WTC11 (cell line): ENCODE results near the gene NWD2. TPM values are rescaled to one million over a fixed set of nuclear protein-coding genes. Genes with fewer than 3 reads are reported as not detected.

Experiments used
- ATAC-seq: fragments of 200-7000 bp; cut with Tn5 transposase; 2 replicates; pipeline ENCODE4 v1.10.0; 2021; ENCODE audit warnings: mild to moderate bottlenecking, moderate library complexity
- CTCF ChIA-PET: fragments of 300-600 bp; sonication (Branson Sonifier 250); formaldehyde crosslinking; loops from one replicate; lab custom pipeline; 2021; ENCODE audit warnings: antibody characterized with exemption; lab: Charles Lee
- POLR2A ChIA-PET: fragments of 350-600 bp; sonication (Branson Sonifier 250); formaldehyde crosslinking; loops from one replicate; lab custom pipeline; 2021; ENCODE audit warnings: antibody characterized with exemption; lab: Charles Lee
- DNase-seq: peaks from one replicate; pipeline ENCODE4 v3.0.0; 2021; ENCODE audit warnings: low spot score
- H3K27ac Mint-ChIP-seq: 2 replicates; pipeline ENCODE4 v1.8.0; 2021; ENCODE audit warnings: mixed read lengths
- H3K27me3 Mint-ChIP-seq: 2 replicates; pipeline ENCODE4 v1.8.0; 2021; ENCODE audit warnings: low read depth, mild to moderate bottlenecking, moderate library complexity, mixed read lengths
- H3K36me3 Mint-ChIP-seq: 2 replicates; pipeline ENCODE4 v1.8.0; 2021; ENCODE audit warnings: mixed read lengths
- H3K4me1 Mint-ChIP-seq: 2 replicates; pipeline ENCODE4 v1.8.0; 2022; ENCODE audit warnings: mixed read lengths
- H3K4me3 Mint-ChIP-seq: 2 replicates; pipeline ENCODE4 v1.8.0; 2021; ENCODE audit warnings: mild to moderate bottlenecking, moderate library complexity, mixed read lengths
- H3K9me3 Mint-ChIP-seq: 2 replicates; pipeline ENCODE4 v1.8.0; 2021; ENCODE audit warnings: mixed read lengths
- ATF1 ChIP-seq: sonication (generic); formaldehyde crosslinking; IDR thresholded peaks from 2 replicates; pipeline ENCODE4 v1.8.1; 2023; ENCODE audit warnings: mild to moderate bottlenecking, moderate library complexity, missing genetic modification reagents
- ETV6 ChIP-seq: sonication (generic); formaldehyde crosslinking; IDR thresholded peaks from 2 replicates; pipeline ENCODE4 v1.8.1; 2022; ENCODE audit warnings: mild to moderate bottlenecking, missing genetic modification reagents
- IRF2 ChIP-seq: sonication (generic); formaldehyde crosslinking; IDR thresholded peaks from 2 replicates; pipeline ENCODE4 v1.8.0; 2022; ENCODE audit warnings: low read depth, missing genetic modification reagents, borderline replicate concordance
- JUN ChIP-seq: sonication (generic); formaldehyde crosslinking; IDR thresholded peaks from 2 replicates; pipeline ENCODE4 v1.8.0; 2023; ENCODE audit warnings: mild to moderate bottlenecking, missing genetic modification reagents
- NR2C2 ChIP-seq: sonication (generic); formaldehyde crosslinking; IDR thresholded peaks from 2 replicates; pipeline ENCODE4 v1.8.0; 2022; ENCODE audit warnings: mild to moderate bottlenecking, missing genetic modification reagents
- SMAD4 ChIP-seq: sonication (generic); formaldehyde crosslinking; IDR thresholded peaks from 2 replicates; pipeline ENCODE4 v1.8.0; 2022; ENCODE audit warnings: mild to moderate bottlenecking, missing genetic modification reagents
- TCF7 ChIP-seq: sonication (generic); formaldehyde crosslinking; IDR thresholded peaks from 2 replicates; pipeline ENCODE4 v1.8.0; 2022; ENCODE audit warnings: mild to moderate bottlenecking, low read depth, missing genetic modification reagents, moderate library complexity
- ZNF416 ChIP-seq: fragments of 250-450 bp; sonication (Bioruptor Pico); IDR thresholded peaks from 2 replicates; pipeline ENCODE4 v1.9.0; 2021; ENCODE audit warnings: mild to moderate bottlenecking, inconsistent platforms
- total RNA-seq: library from RNA; stranded (reverse); gene quantifications from 3 replicates; pipeline ENCODE4 v1.2.3, GENCODE V29; 2021
- TF ChIP-seq, protein P1 (sequence below): sonication (generic); formaldehyde crosslinking; IDR thresholded peaks from 2 replicates; pipeline ENCODE4 v1.8.1; 2023; ENCODE audit warnings: mild to moderate bottlenecking, missing genetic modification reagents
- TF ChIP-seq, protein P2 (sequence below): sonication (generic); formaldehyde crosslinking; IDR thresholded peaks from 2 replicates; pipeline ENCODE4 v1.8.0; 2023; ENCODE audit warnings: missing genetic modification reagents
- TF ChIP-seq, protein P3 (sequence below): sonication (generic); formaldehyde crosslinking; IDR thresholded peaks from 2 replicates; pipeline ENCODE4 v1.8.1; 2023; ENCODE audit warnings: mild to moderate bottlenecking, missing genetic modification reagents, moderate library complexity
- TF ChIP-seq, protein P4 (sequence below): fragments of 250-450 bp; sonication (Bioruptor Pico); conservative IDR thresholded peaks from 2 replicates; pipeline ENCODE4 v1.9.0; 2021; ENCODE audit warnings: mild to moderate bottlenecking
- TF ChIP-seq, protein P5 (sequence below): fragments of 200-600 bp; IDR thresholded peaks from 2 replicates; pipeline ENCODE4 v1.8.0; 2022; ENCODE audit warnings: antibody characterized with exemption
- TF ChIP-seq, protein P6 (sequence below): fragments of 250-450 bp; sonication (Bioruptor Pico); IDR thresholded peaks from 2 replicates; pipeline ENCODE4 v1.9.0; 2021; ENCODE audit warnings: mild to moderate bottlenecking
- TF ChIP-seq, protein P7 (sequence below): sonication (generic); formaldehyde crosslinking; conservative IDR thresholded peaks from 2 replicates; pipeline ENCODE4 v1.8.1; 2023; ENCODE audit warnings: mild to moderate bottlenecking, low read depth, missing genetic modification reagents, moderate library complexity
- TF ChIP-seq, protein P8 (sequence below): sonication (generic); formaldehyde crosslinking; IDR thresholded peaks from 2 replicates; pipeline ENCODE4 v1.8.1; 2023; ENCODE audit warnings: mild to moderate bottlenecking, missing genetic modification reagents

Gene NWD2
- total RNA-seq, 1 experiment from 2014 or later = 0.07 TPM

DNA sequence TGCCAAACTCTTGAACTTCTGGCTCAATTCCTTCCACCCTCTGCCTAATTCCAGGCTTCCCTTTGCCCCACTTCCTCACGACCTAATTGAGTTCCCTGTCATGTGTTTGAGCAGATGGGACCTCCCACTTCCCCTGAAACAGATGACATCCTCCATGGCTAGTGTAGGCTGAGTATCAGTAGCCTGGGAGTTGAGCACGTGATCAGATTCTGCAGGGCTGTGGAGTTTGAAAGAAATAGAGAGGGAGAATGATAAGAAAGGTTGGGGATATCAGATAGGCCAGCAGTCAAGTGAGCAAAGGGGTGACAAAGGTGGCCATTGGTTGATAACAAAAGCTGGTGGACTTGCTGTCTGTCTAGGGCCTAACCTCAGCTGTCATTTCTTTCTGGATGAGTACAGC, 18.8 kb upstream of the NWD2 start (continued):
- TF ChIP-seq, protein P1, sequence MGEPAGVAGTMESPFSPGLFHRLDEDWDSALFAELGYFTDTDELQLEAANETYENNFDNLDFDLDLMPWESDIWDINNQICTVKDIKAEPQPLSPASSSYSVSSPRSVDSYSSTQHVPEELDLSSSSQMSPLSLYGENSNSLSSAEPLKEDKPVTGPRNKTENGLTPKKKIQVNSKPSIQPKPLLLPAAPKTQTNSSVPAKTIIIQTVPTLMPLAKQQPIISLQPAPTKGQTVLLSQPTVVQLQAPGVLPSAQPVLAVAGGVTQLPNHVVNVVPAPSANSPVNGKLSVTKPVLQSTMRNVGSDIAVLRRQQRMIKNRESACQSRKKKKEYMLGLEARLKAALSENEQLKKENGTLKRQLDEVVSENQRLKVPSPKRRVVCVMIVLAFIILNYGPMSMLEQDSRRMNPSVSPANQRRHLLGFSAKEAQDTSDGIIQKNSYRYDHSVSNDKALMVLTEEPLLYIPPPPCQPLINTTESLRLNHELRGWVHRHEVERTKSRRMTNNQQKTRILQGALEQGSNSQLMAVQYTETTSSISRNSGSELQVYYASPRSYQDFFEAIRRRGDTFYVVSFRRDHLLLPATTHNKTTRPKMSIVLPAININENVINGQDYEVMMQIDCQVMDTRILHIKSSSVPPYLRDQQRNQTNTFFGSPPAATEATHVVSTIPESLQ (CRISPR knock-in tag) = no peak
- TF ChIP-seq, all 79 proteins: peak for 0

DNA sequence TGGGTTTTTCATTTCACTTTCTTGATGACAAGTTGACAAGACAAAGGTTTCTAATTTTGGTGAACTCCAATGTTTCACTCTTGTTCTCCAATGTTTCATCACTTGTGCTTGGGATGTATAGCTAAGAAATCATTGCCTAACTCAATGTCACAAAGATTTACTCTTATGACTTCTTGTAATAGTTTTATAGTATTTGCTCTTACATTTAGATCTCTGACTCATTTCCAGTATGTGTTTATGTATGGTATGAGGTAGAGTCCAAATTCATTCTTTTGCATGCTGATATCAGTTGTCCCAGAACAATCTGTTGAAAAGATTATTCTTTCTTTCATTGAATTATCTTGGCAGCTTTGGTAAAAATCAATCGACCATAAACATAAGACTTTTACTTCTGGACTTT, 12.2 kb upstream of the NWD2 start:
- no peak for DNase-seq
- Mint-ChIP-seq H3K9me3 (peaks cover 12% of the 10 kb centered on the region), H3K36me3 (no peaks in the 10 kb centered on the region), H3K4me1 (peaks cover 3% of the 10 kb centered on the region), H3K4me3 (no peak overlapping the region), H3K27me3 (no peaks in the 10 kb centered on the region; the same call in 1 of the 2 replicates), H3K27ac (no peak overlapping the region)
- no peak for ATAC-seq
- TF ChIP-seq, protein P2, sequence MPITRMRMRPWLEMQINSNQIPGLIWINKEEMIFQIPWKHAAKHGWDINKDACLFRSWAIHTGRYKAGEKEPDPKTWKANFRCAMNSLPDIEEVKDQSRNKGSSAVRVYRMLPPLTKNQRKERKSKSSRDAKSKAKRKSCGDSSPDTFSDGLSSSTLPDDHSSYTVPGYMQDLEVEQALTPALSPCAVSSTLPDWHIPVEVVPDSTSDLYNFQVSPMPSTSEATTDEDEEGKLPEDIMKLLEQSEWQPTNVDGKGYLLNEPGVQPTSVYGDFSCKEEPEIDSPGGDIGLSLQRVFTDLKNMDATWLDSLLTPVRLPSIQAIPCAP (CRISPR knock-in tag) = no peak
- TF ChIP-seq, protein P1 (CRISPR knock-in tag) = no peak
- TF ChIP-seq, protein P3, sequence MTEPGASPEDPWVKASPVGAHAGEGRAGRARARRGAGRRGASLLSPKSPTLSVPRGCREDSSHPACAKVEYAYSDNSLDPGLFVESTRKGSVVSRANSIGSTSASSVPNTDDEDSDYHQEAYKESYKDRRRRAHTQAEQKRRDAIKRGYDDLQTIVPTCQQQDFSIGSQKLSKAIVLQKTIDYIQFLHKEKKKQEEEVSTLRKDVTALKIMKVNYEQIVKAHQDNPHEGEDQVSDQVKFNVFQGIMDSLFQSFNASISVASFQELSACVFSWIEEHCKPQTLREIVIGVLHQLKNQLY (CRISPR knock-in tag) = no peak
- TF ChIP-seq ZNF416 (CRISPR knock-in tag) (no peak), ATF1 (CRISPR knock-in tag) (no peak), SMAD4 (CRISPR knock-in tag) (no peak), IRF2 (no peak), TCF7 (CRISPR knock-in tag) (no peak)
- ChIA-PET CTCF (interaction anchor here (1.9 kb wide), 1 partner anchor 11 kb away, joined by 8 read pairs; no protein-coding TSS in a partner anchor), POLR2A (no interaction called here)

DNA sequence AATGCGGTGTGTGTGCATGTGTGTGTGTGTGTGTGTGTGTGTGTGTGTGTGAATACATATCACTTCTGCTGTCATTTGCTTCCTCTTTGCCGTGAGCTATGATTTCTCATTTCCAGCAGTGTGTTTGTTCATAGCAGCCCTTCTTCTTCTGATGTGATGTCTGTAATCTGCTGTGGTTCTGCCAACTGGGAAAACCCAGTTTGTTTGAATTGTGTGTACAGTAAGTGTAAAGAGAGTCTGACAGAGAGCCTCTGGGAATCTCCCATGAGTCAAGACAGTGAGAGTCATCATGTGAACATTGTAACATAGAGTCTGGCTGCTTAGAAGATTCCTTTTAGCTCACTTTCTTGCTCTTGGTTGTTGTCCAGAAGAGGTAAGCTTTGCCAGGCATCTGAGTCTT, 8.4 kb upstream of the NWD2 start:
- Mint-ChIP-seq H3K27me3 (peaks cover 24% of the 10 kb centered on the region), H3K4me1 (peaks cover 27% of the 10 kb centered on the region), H3K36me3 (no peaks in the 10 kb centered on the region), H3K27ac (no peak overlapping the region), H3K9me3 (peaks cover 1% of the 10 kb centered on the region), H3K4me3 (no peak overlapping the region)
- POLR2A ChIA-PET = no interaction called here
- CTCF ChIA-PET = no interaction called here
- ATAC-seq (no peak), DNase-seq (no peak)
- TF ChIP-seq JUN (CRISPR knock-in tag) (no peak), NR2C2 (CRISPR knock-in tag) (no peak), ETV6 (CRISPR knock-in tag) (no peak)
- TF ChIP-seq, protein P4, sequence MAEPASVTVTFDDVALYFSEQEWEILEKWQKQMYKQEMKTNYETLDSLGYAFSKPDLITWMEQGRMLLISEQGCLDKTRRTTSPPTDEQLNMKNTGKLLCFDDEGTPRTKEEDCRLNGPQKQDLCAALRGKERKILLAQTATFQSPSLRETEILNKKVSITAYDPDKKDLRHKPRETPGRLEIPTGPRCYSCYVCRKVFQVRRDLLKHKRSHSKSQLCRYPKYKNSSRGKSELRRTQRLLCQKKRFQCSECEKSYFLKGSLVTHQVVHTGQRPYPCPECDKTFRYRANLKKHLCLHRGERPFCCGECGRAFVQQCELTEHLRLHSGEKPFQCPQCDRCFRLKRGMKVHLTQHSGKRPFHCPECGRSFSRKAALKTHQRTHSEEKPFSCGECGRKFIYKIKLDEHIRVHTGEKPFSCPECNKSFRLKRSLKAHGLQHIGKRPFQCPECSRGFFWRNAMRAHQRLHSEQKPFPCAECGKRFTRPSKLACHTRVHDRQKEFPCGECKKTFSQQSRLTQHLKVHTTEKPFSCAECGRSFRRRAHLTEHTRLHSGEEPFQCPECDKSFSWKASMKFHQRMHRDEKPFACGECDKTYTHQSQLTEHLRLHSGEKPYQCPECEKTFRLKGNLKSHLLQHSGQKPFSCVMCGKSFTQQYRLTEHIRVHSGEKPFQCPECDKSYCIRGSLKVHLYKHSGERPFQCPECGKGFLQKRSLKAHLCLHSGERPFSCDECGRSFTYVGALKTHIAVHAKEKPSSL = no peak
- TF ChIP-seq, protein P5, sequence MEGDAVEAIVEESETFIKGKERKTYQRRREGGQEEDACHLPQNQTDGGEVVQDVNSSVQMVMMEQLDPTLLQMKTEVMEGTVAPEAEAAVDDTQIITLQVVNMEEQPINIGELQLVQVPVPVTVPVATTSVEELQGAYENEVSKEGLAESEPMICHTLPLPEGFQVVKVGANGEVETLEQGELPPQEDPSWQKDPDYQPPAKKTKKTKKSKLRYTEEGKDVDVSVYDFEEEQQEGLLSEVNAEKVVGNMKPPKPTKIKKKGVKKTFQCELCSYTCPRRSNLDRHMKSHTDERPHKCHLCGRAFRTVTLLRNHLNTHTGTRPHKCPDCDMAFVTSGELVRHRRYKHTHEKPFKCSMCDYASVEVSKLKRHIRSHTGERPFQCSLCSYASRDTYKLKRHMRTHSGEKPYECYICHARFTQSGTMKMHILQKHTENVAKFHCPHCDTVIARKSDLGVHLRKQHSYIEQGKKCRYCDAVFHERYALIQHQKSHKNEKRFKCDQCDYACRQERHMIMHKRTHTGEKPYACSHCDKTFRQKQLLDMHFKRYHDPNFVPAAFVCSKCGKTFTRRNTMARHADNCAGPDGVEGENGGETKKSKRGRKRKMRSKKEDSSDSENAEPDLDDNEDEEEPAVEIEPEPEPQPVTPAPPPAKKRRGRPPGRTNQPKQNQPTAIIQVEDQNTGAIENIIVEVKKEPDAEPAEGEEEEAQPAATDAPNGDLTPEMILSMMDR = no peak
- TF ChIP-seq, protein P6, sequence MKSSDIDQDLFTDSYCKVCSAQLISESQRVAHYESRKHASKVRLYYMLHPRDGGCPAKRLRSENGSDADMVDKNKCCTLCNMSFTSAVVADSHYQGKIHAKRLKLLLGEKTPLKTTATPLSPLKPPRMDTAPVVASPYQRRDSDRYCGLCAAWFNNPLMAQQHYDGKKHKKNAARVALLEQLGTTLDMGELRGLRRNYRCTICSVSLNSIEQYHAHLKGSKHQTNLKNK = no peak
- TF ChIP-seq, protein P7, sequence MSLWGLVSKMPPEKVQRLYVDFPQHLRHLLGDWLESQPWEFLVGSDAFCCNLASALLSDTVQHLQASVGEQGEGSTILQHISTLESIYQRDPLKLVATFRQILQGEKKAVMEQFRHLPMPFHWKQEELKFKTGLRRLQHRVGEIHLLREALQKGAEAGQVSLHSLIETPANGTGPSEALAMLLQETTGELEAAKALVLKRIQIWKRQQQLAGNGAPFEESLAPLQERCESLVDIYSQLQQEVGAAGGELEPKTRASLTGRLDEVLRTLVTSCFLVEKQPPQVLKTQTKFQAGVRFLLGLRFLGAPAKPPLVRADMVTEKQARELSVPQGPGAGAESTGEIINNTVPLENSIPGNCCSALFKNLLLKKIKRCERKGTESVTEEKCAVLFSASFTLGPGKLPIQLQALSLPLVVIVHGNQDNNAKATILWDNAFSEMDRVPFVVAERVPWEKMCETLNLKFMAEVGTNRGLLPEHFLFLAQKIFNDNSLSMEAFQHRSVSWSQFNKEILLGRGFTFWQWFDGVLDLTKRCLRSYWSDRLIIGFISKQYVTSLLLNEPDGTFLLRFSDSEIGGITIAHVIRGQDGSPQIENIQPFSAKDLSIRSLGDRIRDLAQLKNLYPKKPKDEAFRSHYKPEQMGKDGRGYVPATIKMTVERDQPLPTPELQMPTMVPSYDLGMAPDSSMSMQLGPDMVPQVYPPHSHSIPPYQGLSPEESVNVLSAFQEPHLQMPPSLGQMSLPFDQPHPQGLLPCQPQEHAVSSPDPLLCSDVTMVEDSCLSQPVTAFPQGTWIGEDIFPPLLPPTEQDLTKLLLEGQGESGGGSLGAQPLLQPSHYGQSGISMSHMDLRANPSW (CRISPR knock-in tag) = no peak
- TF ChIP-seq, protein P8, sequence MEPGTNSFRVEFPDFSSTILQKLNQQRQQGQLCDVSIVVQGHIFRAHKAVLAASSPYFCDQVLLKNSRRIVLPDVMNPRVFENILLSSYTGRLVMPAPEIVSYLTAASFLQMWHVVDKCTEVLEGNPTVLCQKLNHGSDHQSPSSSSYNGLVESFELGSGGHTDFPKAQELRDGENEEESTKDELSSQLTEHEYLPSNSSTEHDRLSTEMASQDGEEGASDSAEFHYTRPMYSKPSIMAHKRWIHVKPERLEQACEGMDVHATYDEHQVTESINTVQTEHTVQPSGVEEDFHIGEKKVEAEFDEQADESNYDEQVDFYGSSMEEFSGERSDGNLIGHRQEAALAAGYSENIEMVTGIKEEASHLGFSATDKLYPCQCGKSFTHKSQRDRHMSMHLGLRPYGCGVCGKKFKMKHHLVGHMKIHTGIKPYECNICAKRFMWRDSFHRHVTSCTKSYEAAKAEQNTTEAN = no peak
- TF ChIP-seq, protein P1 (CRISPR knock-in tag) = no peak
